Endothelial cell of umbilical vein (primary cell): ENCODE data around the gene LARP1. TPM values are rescaled to one million over a fixed set of nuclear protein-coding genes. Genes with fewer than 3 reads are reported as not detected.

Experiments
- BruUV-seq: library from RNA; stranded (reverse); fragments of 400-500 nt; replicated peaks from 2 replicates; lab custom pipeline; 2021; lab: Mats Ljungman, UMichigan
- CTCF ChIA-PET: fragments of 300-600, 350-600 bp; sonication (Branson Sonifier 250); formaldehyde crosslinking; loops from one replicate; lab custom pipeline; 2021; ENCODE audit warnings: antibody characterized with exemption, inconsistent platforms; lab: Charles Lee
- POLR2A ChIA-PET: fragments of 300-600, 350-600 bp; sonication (Branson Sonifier 250); formaldehyde crosslinking; loops from one replicate; lab custom pipeline; 2021; ENCODE audit warnings: antibody characterized with exemption, inconsistent platforms; lab: Charles Lee
- DNase-seq: peaks from one replicate; pipeline ENCODE4 v3.0.0-alpha.2; 2011; ENCODE audit warnings: low read depth, low spot score
- FAIRE-seq: peaks from 2 replicates; lab custom pipeline; 2011; peaks lifted over from hg19 to GRCh38; lab: Jason Lieb, UNC
- H2AFZ ChIP-seq: 2 replicates; pipeline ENCODE4 v1.6.0; 2012; ENCODE audit warnings: low read depth, low read length, control low read depth, inconsistent platforms
- H3K27ac ChIP-seq: 2 replicates; pipeline ENCODE4 v1.5.1; 2011; ENCODE audit warnings: low read depth, mild to moderate bottlenecking, control low read depth, low read length, moderate library complexity; ENCODE audit not compliant: insufficient read depth
- H3K27me3 ChIP-seq, 2 experiments: 2 replicates each; pipeline versions ENCODE4 v1.6.0 to v1.6.1; 2011; ENCODE audit warnings: low read length in 2 of 2, mixed read lengths in 1 of 2; ENCODE audit not compliant: control insufficient read depth in 2 of 2, insufficient read depth in 2 of 2
- H3K36me3 ChIP-seq, 2 experiments: 2 replicates in 1 of 2; 3 replicates in 1 of 2; pipeline ENCODE4 v1.5.1; 2011; ENCODE audit warnings: low read length in 2 of 2, mild to moderate bottlenecking in 1 of 2, moderate library complexity in 1 of 2; ENCODE audit not compliant: control insufficient read depth in 2 of 2, insufficient read depth in 2 of 2; ENCODE audit errors: extremely low read depth in 1 of 2
- H3K4me1 ChIP-seq: 3 replicates; pipeline ENCODE4 v1.5.1; 2011; ENCODE audit warnings: mild to moderate bottlenecking, low read length; ENCODE audit not compliant: control insufficient read depth, insufficient read depth; ENCODE audit errors: extremely low read depth
- H3K4me2 ChIP-seq: 2 replicates; pipeline ENCODE4 v1.6.1; 2011; ENCODE audit warnings: low read length, control low read depth, mixed read lengths; ENCODE audit not compliant: insufficient read depth
- H3K4me3 ChIP-seq, 3 experiments: fragments of 200-600 bp in 1 of 3; sonication (generic), shearing (Covaris generic) in 1 of 3; replicated peaks in 1 of 3; 2 replicates each; pipeline ENCODE4 v1.5.1; 2011 to 2016; ENCODE audit warnings: control low read depth in 3 of 3, low read length in 3 of 3, mild to moderate bottlenecking in 2 of 3, inconsistent platforms in 1 of 3, low read depth in 1 of 3, moderate library complexity in 1 of 3; ENCODE audit not compliant: insufficient read depth in 1 of 3
- H3K79me2 ChIP-seq: 2 replicates; pipeline ENCODE4 v1.6.0; 2012; ENCODE audit warnings: low read length, inconsistent platforms; ENCODE audit not compliant: control insufficient read depth, insufficient read depth
- H3K9ac ChIP-seq: replicated peaks from 2 replicates; pipeline ENCODE3; 2011; ENCODE audit warnings: low read length, control low read depth; ENCODE audit not compliant: insufficient read depth; ENCODE audit errors: extremely low read depth
- H3K9me1 ChIP-seq: replicated peaks from 3 replicates; pipeline ENCODE4 v1.6.0; 2011; ENCODE audit warnings: mild to moderate bottlenecking, low read length; ENCODE audit not compliant: control insufficient read depth, insufficient read depth; ENCODE audit errors: extremely low read depth
- H3K9me3 ChIP-seq: replicated peaks from 2 replicates; pipeline ENCODE4 v1.5.1; 2012; ENCODE audit warnings: low read length, inconsistent platforms; ENCODE audit not compliant: control insufficient read depth, insufficient read depth
- H4K20me1 ChIP-seq: replicated peaks from 2 replicates; pipeline ENCODE3; 2011; ENCODE audit warnings: mild to moderate bottlenecking, low read length; ENCODE audit not compliant: control insufficient read depth, insufficient read depth; ENCODE audit errors: extremely low read depth
- CTCF ChIP-seq, 2 donors: IDR thresholded peaks; 1 replicate in 1 of 2; 2 replicates in 1 of 2; pipeline ENCODE4 v1.5.1; 2011; ENCODE audit warnings: low read length in 2 of 2, mild to moderate bottlenecking in 2 of 2, moderate library complexity in 2 of 2, control low read depth in 1 of 2, inconsistent platforms in 1 of 2, low read depth in 1 of 2; ENCODE audit not compliant: insufficient read depth in 1 of 2; ENCODE audit errors: extremely low read depth in 1 of 2
- EZH2 ChIP-seq: IDR thresholded peaks from 2 replicates; pipeline ENCODE4 v1.6.1; 2012; ENCODE audit warnings: borderline replicate concordance, low read depth, mild to moderate bottlenecking, moderate library complexity, low read length, inconsistent platforms; ENCODE audit not compliant: severe bottlenecking
- FOS ChIP-seq: IDR thresholded peaks from 2 replicates; pipeline ENCODE4 v1.6.1; 2011; ENCODE audit warnings: mild to moderate bottlenecking, low read length, moderate library complexity, borderline replicate concordance; ENCODE audit not compliant: insufficient read depth
- GATA2 ChIP-seq: IDR thresholded peaks from 2 replicates; pipeline ENCODE4 v1.7.0; 2011; ENCODE audit warnings: low read depth, mild to moderate bottlenecking, moderate library complexity, mixed read lengths, low read length; ENCODE audit not compliant: insufficient read length, insufficient read depth
- JUN ChIP-seq: IDR thresholded peaks from 2 replicates; pipeline ENCODE4 v1.6.1; 2011; ENCODE audit warnings: borderline replicate concordance, low read depth; ENCODE audit not compliant: insufficient read length, insufficient read depth
- MYC ChIP-seq: IDR thresholded peaks from one replicate; pipeline ENCODE4 v1.6.1; 2011; ENCODE audit warnings: mild to moderate bottlenecking, low read depth, low read length
- POLR2A ChIP-seq: IDR thresholded peaks from 2 replicates; pipeline ENCODE4 v1.6.1; 2012; ENCODE audit warnings: low read depth, mild to moderate bottlenecking, control low read depth, low read length
- POLR2AphosphoS5 ChIP-seq: IDR thresholded peaks from 2 replicates; pipeline ENCODE4 v1.6.1; 2012; ENCODE audit warnings: low read depth, mild to moderate bottlenecking, control low read depth, low read length, moderate library complexity; ENCODE audit not compliant: insufficient read depth
- dilution Hi-C: fragments of 300-500 bp; cut with MboI; formaldehyde crosslinking; loops from one replicate; pipeline ENCODE4 v1.15.0; 2019; ENCODE audit warnings: low sequenced_read_pairs; ENCODE audit not compliant: extremely low pct_ligation_motif_present
- intact Hi-C: fragments of 100-400 bp; cut with micrococcal nuclease; formaldehyde crosslinking; loops from one replicate; pipeline ENCODE4 v1.10.0; 2022
- polyA plus RNA-seq, 4 experiments: library from polyadenylated mRNA; depleted of rRNA in 3 of 4; stranded (reverse) in 3 of 4; unstranded in 1 of 4; fragments of >200 nt; gene quantifications; 2 replicates each; pipeline versions ENCODE4 v1.2.1 to v1.2.3, GENCODE V29; 2011 to 2012; ENCODE audit warnings: missing spikeins in 1 of 4
- total RNA-seq: library from RNA; stranded (reverse); gene quantifications from 2 replicates; pipeline ENCODE4 v1.2.3, GENCODE V29; 2021
- TF ChIP-seq, protein P1 (sequence below): IDR thresholded peaks from 2 replicates; pipeline ENCODE4 v1.6.1; 2011; ENCODE audit not compliant: insufficient read depth, insufficient read length

Gene LARP1
- total and polyA plus RNA-seq, 2 donors (not counting 3 experiments of a cell fraction or from before 2014, with no cell fraction given) = 70.4 to 252 TPM

GRCh38 chr5:154732212-154732611 is 23.0 kb upstream of the LARP1 start:
- Histone ChIP-seq H3K4me2 (no peak overlapping the region), H3K36me3 (no peaks in the 10 kb centered on the region), H3K27me3 (peaks cover 0 to 3% of the 10 kb centered on the region in 2 experiments), H3K4me3 (no peak overlapping the region), H3K4me1 (no peaks in the 10 kb centered on the region), H3K9me3 (no peaks in the 10 kb centered on the region), H2AFZ (no peak overlapping the region), H4K20me1 (no peaks in the 10 kb centered on the region), H3K9ac (no peak overlapping the region), H3K9me1 (no peaks in the 10 kb centered on the region), H3K27ac (no peak overlapping the region), H3K79me2 (no peaks in the 10 kb centered on the region)
- dilution Hi-C loops (no loop called here), intact Hi-C loops (no loop called here)
- TF ChIP-seq MYC (no peak), FOS (no peak), POLR2A (no peak), POLR2AphosphoS5 (no peak), GATA2 (no peak), EZH2 (no peak), JUN (no peak), CTCF (IDR thresholded peaks at IDR 0.05; ENCODE audit: extremely low read depth in 1 of 2, insufficient read depth in 1 of 2, low read depth in 1 of 2, low read length in 2 of 2) (no peak)
- TF ChIP-seq, protein P1, sequence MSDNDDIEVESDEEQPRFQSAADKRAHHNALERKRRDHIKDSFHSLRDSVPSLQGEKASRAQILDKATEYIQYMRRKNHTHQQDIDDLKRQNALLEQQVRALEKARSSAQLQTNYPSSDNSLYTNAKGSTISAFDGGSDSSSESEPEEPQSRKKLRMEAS = no peak
- ChIA-PET POLR2A (no interaction called here), CTCF (interaction anchor here (2.0 kb wide), 1 partner anchor 18 kb away, joined by 4 read pairs; no protein-coding TSS in a partner anchor)
- DNase-seq = no peak
- FAIRE-seq = no peak
- no TSS peak for BruUV-seq
